ENCODE results near the gene TOP3A. TPM values are rescaled to one million over a fixed set of nuclear protein-coding genes. Genes with fewer than 3 reads are reported as not detected.

TOP3A gene
- total RNA-seq, 1 experiment from 2014 or later = 68.7 TPM

DNA sequence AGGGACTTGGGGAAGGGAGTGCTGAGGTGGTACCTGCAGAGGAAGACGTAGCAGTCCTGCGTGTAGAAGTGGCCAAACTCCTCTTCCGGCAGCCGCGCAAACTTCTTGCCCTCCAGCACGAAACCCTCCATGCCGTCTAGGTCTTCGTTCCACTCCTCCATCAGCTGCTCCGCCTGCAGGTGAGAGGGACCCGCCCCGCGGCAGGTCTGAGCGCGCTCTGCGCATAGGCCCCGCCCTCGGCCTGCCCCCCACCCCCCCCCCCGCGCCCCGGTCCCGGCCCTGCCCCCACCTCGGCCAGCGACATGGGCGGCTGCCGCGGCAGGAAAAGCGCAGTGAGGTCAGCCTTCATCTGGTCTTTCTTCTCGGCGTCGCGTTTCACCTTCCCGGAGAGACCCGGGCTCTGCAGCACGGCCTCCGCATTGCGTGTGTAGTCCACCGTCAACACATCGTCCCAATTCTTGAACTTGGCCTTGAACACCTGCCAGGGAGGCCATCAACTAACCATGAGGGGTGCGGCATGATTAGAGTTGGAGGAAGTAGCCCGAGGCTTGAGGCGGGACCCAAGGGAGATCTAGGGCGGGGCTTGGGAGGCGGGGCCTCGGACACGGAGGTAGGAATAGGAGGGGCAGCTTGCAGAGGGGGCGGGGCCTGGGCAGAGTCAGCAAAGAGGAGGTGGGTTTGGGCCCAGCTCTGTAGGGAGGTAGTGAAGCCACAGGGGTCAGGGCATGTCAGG is 67.7 kb downstream of the TOP3A start:
- peak; percentile 99 for DNase-seq
- Histone ChIP-seq H3T11ph (ENCODE audit: low read length) (no peak overlapping the region), H3K27ac (ENCODE audit: insufficient read length, low read depth, low read length) (no peak overlapping the region), H2BK15ac (ENCODE audit: low read depth, low read length) (no peak overlapping the region), H3K79me2 (ENCODE audit: insufficient read depth, low read length) (no peaks in the 10 kb centered on the region), H3K4me1 (ENCODE audit: insufficient read depth, low read length) (peaks cover 3% of the 10 kb centered on the region; the same call in 1 of the 2 replicates), H3K27me3 (ENCODE audit: insufficient read depth, low read length) (no peaks in the 10 kb centered on the region), H2AK5ac (ENCODE audit: insufficient read length, low read length) (no peak overlapping the region), H2BK5ac (ENCODE audit: insufficient read length, low read length) (no peak overlapping the region), H3K14ac (ENCODE audit: insufficient read depth, low read length) (peak overlapping the region; percentile 43), H3K9ac (ENCODE audit: extremely low read depth, insufficient read length, low read length) (peak overlapping the region; percentile 43), H4K5ac (ENCODE audit: insufficient read length, low read depth, low read length) (no peak overlapping the region), H3K4ac (ENCODE audit: low read depth, low read length) (no peak overlapping the region), H2BK120ac (ENCODE audit: low read depth, low read length, poor library complexity, severe bottlenecking) (no peak overlapping the region), H3K23me2 (ENCODE audit: insufficient read length, low read depth, low read length, poor library complexity, severe bottlenecking) (no peaks in the 10 kb centered on the region), H3K23ac (ENCODE audit: insufficient read length, low read depth, low read length) (no peak overlapping the region), H4K20me1 (ENCODE audit: control insufficient read depth, insufficient read depth, insufficient read length) (peaks cover 3% of the 10 kb centered on the region), H2BK20ac (ENCODE audit: low read depth, low read length, poor library complexity, severe bottlenecking) (no peak overlapping the region), H2AFZ (ENCODE audit: low read length) (no peak overlapping the region), H4K8ac (replicated peaks; ENCODE audit: insufficient read length, low read depth, low read length) (no peak overlapping the region), H3K18ac (ENCODE audit: insufficient read length, low read depth, low read length) (peak overlapping the region; percentile 35), H3K9me3 (ENCODE audit: control insufficient read depth, low read depth, low read length) (no peaks in the 10 kb centered on the region), H4K91ac (ENCODE audit: insufficient read length, low read depth, low read length) (no peak overlapping the region), H3K79me1 (ENCODE audit: insufficient read depth, low read depth, low read length, poor library complexity, severe bottlenecking) (no peaks in the 10 kb centered on the region), H3K56ac (ENCODE audit: insufficient read length, low read depth, low read length) (no peak overlapping the region), H3K4me2 (ENCODE audit: insufficient read depth, insufficient read length, low read length) (peak overlapping the region; percentile 46), H2BK12ac (ENCODE audit: insufficient read length, low read depth, low read length) (no peak overlapping the region)
- peak overlapping the region; percentile 83 to 92 for H3K4me3 Mint-ChIP-seq
- H3K4me1 Mint-ChIP-seq = peaks cover 15 to 25% of the 10 kb centered on the region in 2 experiments
- TF ChIP-seq, protein P1, sequence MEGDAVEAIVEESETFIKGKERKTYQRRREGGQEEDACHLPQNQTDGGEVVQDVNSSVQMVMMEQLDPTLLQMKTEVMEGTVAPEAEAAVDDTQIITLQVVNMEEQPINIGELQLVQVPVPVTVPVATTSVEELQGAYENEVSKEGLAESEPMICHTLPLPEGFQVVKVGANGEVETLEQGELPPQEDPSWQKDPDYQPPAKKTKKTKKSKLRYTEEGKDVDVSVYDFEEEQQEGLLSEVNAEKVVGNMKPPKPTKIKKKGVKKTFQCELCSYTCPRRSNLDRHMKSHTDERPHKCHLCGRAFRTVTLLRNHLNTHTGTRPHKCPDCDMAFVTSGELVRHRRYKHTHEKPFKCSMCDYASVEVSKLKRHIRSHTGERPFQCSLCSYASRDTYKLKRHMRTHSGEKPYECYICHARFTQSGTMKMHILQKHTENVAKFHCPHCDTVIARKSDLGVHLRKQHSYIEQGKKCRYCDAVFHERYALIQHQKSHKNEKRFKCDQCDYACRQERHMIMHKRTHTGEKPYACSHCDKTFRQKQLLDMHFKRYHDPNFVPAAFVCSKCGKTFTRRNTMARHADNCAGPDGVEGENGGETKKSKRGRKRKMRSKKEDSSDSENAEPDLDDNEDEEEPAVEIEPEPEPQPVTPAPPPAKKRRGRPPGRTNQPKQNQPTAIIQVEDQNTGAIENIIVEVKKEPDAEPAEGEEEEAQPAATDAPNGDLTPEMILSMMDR (conservative IDR thresholded peaks at IDR 0.05) = no peak
- no peaks in the 10 kb centered on the region; a peak in 1 of 5 replicates for H3K9me3 Mint-ChIP-seq
- peak overlapping the region; percentile 98 to 100 (median 100) for H3K27ac Mint-ChIP-seq
- peaks cover 22 to 85% (median 72%) of the 10 kb centered on the region in 3 experiments; a peak in 6 of 7 replicates for H3K36me3 Mint-ChIP-seq (ENCODE audit: insufficient read depth in 1 of 3, low read depth in 3 of 3)
- H3K27me3 Mint-ChIP-seq (ENCODE audit: low read depth) = no peaks in the 10 kb centered on the region; the same call in 1 of the 2 replicates
- WGBS (ENCODE audit: extremely low coverage, insufficient read length, low lambda C conversion rate) = no CpG with 5 or more reads among the region's 46 CpGs
